Stimulated activated CD4-positive, alpha-beta T cell treated with anti-CD3 and anti-CD28 coated beads, Interleukin-4, amount 100 ng/mL, for 1 hour (primary cell): ENCODE measurements around the gene MOGAT2.
"Not testable (repeated sequence)": the region's sequence is repeated elsewhere in the genome, so short reads cannot be mapped to it uniquely, and the experiment has no call there.

ENCODE experiments used
- DNase-seq: peaks from one replicate; pipeline ENCODE4 v3.0.0-alpha.2; 2020

MOGAT2 gene

DNA sequence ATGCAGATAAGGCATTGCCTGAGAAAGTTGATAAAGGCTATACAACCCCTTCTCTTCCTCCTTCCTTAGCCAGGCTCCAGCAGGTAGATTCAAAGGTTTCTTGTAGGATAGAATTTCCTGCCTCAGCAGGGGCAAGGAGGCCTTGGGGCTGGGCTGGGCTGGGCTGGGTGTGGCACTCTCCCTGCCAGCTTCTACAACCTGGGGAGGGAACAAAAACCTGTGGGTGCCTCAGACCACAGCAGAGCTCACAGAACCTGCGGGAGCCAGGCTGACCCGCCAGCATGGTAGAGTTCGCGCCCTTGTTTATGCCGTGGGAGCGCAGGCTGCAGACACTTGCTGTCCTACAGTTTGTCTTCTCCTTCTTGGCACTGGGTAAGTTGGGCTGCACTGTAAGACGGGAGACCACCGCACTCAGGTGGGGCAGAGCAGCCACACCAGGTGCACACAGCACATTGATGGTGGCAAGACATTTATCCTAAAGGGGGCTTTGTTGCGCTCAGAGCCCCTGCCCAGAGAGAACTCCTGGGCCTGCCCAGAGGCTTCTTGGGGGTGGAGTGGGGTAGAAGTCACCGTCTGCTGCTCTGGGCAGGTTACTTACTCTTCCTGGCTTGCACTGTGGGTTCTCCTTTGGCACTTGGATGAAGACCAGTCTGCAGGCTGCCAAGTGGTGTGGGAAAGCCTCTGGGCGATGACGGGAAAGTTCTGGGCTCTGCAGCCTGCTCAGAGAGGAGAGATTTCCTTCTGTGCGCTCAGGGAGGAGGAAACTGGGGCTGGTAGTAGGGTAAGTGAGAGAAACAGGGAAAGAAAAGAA lies at the start of gene MOGAT2:
Gene MOGAT2 (plus strand): TSS at position 231 of the 811 bp plus-strand sequence. CDS start 51 bp downstream, at position 282.
- DNase-seq: no peak

GRCh38 chr11:75668451-75669297 lies 49.0 kb upstream of the MOGAT2 start, which contains the start of gene MAP6:
Gene MAP6, minus strand, starts transcription at chr11:75669038. Its CDS starts 669 bp downstream, at chr11:75668369.
- peak; percentile 22 for DNase-seq

GRCh38 chr11:75673977-75674582 lies 43.6 kb upstream of the MOGAT2 start:
- DNase-seq: no peak

- DNase-seq: no peak
Observed at GRCh38 chr11:75677275-75677674, 40.4 kb upstream of the MOGAT2 start.

GRCh38 chr11:75677909-75678308 lies 39.7 kb upstream of the MOGAT2 start:
- no peak for DNase-seq

DNA sequence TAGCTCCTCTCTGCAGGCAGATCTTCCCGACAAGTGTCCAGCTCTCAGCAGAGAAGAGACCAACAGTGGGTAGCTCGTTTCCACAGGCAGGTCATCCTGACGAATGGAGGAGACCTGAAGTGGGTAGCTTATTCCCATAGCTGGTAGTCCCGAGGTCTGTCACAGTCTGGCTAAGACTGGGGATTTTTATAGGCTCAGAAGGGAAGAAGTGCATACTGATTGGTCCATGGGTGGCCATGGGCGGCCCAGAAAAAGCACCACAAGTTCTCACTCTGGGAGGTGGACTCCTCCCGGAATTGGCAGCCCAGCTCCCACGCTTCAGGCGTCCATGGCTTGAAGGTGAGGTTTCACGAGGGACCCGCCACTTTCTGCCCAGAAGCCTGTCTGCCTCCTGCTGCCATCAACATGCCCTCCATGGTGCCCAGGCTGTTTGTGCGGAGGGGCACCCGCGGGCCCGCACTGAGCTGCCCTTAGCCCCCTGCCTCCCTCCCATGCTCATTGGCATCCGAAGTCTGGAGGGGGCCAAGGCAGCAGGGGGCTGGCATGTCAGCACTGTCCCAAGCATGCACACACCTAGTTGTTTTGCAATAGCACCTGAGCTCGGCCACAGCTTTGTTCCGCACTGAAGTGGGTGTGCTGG lies 38.9 kb upstream of the MOGAT2 start:
- DNase-seq: no peak

DNA sequence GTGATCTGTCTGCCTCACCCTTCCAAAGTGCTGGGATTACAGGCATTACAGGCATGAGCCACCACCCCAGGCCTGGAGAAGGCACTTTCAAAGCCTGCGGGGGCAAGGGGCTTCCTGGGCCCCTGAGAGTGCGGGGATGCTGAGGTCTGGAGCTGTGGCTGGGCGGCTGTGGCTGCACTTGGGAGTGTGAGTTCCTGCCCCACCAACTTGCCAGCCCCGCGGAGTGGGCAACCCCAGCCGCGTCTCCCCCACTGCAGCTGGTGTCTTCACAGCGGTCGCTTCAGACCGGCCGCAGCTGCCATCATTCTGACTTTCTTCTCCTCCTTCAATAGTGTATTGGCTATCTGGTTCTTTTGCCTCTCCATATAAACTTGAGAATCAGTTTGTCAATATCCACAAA lies 38.1 kb upstream of the MOGAT2 start:
- no peak for DNase-seq

DNA sequence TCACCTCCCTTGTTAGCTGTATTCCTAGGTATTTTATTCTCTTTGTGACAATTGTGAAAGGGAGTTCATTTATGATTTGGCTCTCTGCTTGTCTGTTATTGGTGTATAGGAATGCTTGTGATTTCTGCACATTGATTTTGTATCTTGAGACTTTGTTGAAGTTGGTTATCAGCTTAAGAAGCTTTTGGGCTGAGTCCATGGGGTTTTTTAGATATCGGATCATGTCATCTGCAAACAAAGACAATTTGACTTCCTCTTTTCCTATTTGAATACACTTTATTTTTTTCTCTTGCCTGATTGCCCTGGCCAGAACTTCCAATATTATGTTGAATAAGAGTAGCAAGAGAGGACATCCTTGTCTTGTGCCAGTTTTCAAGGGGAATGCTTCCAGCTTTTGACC lies 33.8 kb upstream of the MOGAT2 start:
- not testable (repeated sequence) for DNase-seq

- DNase-seq: no peak
Observed at GRCh38 chr11:75689863-75690609, 27.6 kb upstream of the MOGAT2 start.

DNA sequence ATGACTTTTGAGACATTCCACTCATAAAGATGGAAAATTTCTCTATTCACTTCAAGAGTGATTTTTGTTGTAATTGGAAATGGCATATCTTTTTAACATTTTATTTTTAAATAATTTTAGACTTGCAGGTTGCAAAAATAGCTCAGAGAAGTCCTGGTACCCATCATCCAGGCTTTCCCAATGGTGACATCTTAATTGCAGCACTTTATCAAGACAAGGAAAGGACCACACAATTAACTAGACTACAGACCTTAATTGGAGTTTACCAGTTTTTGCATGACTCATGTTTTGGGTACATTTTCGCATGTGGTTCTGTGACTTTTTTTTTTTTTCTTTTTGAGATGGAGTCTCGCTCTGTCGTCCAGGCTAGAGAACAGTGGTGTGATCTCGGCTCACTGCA lies 25.8 kb upstream of the MOGAT2 start:
- DNase-seq: no peak

GRCh38 chr11:75697906-75698581 lies 19.6 kb upstream of the MOGAT2 start:
- no peak for DNase-seq

DNA sequence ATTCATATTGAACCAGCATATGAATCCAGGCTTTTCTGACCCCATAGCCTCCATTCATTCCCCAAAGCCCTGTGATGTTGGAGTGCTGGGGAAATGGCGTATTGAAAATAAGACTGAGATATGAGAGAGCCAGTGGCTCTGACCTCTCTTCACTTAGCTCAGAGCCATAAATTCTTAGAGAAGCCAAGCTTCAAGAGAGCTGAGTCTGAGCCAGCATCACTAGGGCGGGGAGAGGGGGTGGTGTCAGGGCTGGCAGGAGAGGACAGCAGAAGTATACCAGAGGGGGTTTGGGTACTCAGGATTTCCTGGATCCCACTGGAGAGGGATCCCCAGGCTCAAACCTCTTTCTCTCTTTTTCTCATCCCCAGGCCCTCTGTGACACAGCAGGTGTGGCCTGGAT lies 16.7 kb upstream of the MOGAT2 start:
- no peak for DNase-seq

DNA sequence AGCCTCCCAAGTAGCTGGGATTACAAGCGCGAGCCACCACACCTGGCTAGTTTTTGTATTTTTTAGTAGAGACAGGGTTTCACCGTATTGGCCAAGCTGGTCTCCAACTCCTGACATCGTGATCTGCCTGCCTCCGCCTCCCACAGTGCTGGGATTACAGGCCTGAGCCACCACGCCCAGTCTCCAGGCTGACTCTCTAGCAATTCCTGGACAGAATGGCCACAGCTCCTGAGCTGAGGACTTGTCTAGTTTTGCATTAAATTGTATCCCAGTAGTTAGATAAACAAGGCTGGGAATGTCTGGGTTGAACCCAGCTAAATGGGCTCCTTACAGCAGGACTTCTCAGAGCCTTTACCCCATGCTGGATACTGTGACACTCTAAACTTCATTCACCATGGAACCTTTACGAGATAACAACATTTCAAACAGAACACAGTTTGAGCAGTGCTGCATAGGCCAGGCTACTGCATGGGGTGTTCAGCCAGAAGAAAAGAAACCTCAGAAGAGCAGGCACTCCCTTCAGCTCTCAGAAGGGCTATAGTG lies 13.9 kb upstream of the MOGAT2 start:
- DNase-seq: no peak

DNA sequence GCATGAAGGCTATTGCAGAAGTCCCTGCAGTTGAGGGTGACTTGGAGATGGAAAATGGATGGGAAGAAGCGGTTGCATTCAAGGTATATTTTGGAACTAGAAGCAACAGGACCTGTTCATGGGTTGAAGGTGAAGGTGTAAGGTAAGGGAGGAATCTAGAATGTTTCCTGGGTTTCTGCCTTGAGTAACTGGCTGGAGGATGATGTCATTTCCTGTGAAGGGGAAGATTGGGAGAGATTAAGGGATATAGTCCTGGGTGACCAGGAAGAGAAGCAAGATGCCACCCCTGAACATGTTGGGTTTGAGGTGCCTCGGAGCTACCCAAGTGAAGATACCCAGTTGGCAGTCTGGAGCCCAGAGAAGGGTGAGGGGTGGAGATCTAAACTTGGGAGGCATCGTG lies 12.1 kb upstream of the MOGAT2 start:
- DNase-seq: no peak

- peak; percentile 59 for DNase-seq
Observed at GRCh38 chr11:75706260-75706729, 11.3 kb upstream of the MOGAT2 start.

- no peak for DNase-seq
Observed at GRCh38 chr11:75714211-75714610, 3.4 kb upstream of the MOGAT2 start.

DNA sequence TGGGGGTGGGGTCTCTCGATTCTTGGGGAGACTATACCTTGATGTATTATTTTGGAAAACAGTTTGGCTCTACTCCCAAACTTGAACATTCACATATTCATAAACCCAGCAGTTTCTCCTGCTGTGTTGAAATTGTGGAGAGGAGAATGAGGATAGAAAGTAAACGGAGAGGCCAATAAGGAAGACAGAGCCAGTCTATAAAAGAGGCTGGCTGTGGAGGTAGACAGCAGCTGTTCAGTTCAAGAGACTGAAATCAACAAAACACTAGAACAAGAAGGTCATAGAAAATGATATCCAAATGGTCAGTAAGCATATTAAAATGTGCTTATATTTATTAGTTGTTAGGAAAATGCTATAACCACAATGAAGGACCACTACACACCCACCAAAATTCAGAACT lies 1.9 kb upstream of the MOGAT2 start:
- no peak for DNase-seq

DNA sequence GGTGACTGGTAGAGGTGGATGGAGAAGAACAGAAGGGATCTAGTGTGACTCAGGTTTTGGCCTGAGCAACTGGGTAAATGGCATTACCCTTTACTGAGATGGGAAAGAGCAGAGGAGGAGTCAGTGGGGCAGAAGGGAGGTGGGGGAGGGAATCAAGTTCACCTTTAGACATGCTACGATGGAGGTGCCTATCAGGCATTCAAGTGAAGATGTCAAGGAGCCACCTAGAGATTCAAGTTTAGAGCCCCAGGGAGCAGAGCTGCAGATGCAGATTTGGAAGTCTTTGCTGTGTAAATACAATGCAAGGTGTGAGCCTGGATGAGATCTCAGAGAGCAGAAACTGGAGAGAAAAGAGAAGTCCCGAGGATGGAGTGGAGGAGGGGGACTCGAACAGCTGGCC lies 979 bp upstream of the MOGAT2 start:
- no peak for DNase-seq

GRCh38 chr11:75718419-75719339 lies 1.0 kb downstream of the MOGAT2 start:
- DNase-seq: no peak
